Activated T-cell treated with anti-CD3 and anti-CD28 coated beads, Interleukin-2, amount 50 U/mL, for 48 hours (primary cell): Measurements from ENCODE around the gene LMOD3.
A peak's percentile ranks its signal among the peaks of the same experiment; 100 is the strongest.

ENCODE experiments used
- DNase-seq, 2 experiments: peaks; one replicate each; pipeline ENCODE4 v3.0.0-alpha.2; 2020

The LMOD3 gene

DNA sequence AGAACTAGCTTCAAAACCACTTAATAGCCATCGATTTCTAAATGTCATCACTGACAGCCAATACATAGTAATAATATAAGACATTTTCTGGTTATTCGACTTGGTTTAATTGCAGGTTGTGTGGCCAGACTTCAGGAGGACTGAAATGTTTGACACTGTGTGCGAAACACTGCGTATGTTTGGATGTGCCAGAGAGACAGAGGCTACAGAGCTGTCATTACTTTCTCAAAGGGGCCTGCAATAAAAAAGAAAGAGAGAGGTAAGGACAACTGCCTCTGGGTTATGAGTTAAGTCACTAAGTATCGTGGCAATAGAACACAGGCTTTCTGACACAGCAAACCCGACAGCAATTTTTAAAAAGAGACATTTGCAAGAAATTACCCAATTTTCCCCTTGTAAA lies 882 bp downstream of the LMOD3 start:
- DNase-seq = no peak

DNA sequence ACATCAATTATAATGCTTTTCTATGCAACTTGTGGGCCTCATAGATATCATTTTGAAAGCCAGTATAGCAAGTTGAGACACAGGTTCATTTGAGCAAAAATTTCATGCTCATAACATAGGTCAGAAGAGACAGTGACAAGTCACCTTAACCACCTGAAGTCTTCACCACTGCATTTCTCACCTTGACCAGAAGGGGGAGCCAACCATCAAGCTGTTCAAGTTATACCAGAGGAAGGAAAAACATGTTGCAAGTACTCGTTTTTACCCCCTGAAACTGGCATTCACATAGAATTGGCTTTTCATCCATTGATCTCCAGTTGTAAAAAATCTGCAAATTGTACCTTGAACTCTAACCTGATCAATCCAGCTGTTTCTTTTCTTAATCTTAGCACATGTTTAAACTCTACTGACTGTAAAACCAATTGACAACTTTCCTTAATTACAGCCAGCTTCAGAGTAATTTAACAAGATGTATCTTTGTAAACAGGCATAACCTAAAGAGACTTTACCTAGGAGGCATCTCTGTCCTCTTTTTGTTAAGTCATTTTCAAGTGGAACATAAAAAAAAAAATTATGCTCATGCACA lies 1.4 kb downstream of the LMOD3 start:
- DNase-seq = peak; percentile 86 to 88

DNA sequence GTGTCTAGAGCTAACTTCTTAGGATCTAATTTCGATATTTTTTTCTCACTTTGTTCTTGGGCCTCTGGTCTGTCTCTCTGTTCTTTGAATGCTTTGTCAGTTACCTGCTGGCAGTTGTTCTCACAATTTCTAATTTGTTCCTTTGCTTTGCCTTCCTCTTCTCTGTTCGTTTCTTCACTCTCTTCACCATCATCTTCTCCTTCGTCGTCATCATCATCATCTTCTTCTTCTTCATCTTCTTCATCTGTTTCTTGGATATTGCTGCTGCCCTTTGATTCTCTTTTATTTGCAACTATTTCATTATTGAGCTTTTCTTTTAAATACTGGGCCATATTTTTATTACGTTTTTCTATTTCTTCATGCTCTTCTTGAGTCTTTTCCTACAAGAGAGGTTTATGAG lies 2.7 kb downstream of the LMOD3 start:
- no peak for DNase-seq

DNA sequence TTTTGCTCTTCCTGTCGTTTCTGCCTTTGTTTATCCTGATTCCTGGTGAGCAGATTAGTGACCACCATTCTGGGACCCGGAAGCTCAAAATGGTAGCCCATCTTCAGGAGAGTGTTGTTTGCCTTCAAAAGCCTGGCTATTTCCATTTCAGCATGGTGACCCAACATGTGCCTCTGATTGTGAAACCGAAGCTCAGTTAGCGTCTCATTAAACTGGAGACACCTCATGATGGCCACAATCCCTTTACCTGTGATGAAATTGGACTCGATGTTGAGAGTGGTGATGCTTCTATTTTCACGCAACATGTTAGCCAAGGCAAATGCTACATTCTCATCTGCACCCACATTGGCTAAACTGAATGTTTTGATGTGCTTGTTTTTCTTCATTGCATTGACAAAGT lies 3.3 kb downstream of the LMOD3 start:
- DNase-seq = no peak

DNA sequence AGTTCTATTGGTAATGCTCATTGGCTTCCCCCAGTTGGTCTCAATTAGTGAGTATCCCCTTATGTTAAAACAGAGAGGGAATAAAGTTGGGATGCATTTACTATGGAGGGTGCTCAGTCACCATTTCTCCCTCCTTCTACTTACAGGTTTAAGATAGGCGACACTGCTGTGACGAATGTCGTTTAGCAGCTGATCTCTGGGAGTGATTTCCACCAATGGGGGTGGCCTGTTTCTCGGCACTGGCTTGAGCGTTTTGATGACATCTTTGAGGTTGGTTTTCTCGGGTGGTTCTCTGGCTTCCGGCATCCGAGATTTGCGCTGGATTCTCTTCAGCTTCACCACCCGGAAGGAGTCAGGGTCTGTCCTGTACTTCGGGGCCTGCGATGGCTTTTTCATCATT lies 3.8 kb downstream of the LMOD3 start:
- DNase-seq = no peak

DNA sequence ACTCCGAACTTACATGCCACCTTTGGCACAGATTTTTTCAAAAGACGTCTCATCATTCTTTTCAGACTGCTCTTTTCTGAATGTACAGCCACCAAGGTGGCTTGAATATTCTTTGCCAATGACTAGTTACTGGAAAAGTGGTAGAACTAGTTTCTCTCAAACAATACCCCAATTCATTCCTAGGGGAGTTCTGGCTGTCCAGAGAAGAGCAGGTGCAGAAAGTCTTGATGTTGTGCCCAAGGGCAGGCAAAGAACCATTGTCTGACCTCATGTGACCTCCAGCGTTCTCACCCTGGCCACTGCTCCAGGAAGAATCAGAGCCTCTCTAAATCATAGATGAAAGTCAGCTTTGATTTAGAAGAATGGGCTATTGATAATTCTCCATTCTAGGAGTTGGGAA lies 5.5 kb downstream of the LMOD3 start:
- DNase-seq = no peak

DNA sequence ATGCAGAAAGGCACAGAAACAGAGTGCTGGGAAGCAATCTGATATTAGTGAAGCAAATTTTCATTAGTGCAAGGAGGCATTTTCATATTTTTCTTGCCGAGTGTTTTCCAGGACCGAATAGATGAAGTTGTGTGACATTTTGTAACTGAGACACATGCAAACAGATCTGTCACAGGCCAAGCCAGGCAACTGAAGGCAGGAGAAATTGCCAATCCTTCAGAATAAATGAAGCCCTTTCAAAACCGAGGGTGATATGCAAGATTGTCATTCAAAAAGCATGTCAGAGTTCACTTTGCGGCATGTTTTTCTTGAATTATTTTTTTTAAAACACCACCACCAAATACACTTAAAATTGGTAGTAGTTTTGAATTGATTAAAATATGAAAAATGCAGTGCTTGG lies 6.2 kb downstream of the LMOD3 start:
- no peak for DNase-seq

DNA sequence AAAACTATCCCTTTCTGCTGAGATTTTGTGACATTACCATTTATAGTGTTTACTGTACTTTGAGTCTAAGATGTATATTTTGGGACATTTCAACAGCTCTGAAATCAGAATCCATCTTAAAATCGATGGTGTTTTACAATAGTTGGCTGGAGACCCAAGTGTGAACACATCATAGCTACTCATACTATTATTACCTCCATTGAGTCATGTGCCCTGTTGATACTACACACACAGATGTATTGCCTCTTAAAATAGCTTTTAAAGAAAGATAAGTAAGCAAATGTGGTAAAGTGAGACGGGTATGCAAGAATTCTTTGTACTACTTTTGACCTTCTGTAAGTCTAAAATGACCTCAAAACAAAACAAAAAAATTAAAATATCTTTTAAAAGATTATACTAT lies 6.7 kb downstream of the LMOD3 start:
- no peak for DNase-seq

DNA sequence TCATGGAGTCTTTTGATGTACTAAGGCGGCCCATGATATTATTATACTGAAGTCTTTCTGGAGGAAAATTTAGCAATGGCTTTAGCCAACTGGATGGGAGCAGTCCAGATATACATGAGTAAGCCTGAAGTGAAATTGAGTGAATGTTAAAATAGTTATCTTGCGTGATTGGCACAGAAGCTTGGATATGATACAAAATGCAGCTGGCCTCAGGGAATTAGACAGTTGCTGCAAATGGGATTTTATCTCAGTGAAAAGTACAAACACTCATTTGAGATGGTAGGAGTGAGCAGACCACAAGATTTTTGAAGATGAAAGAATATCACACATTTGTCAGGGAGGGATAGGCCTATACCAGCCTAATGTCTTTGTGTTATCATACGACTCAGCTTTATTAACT lies 8.9 kb downstream of the LMOD3 start:
- no peak for DNase-seq

DNA sequence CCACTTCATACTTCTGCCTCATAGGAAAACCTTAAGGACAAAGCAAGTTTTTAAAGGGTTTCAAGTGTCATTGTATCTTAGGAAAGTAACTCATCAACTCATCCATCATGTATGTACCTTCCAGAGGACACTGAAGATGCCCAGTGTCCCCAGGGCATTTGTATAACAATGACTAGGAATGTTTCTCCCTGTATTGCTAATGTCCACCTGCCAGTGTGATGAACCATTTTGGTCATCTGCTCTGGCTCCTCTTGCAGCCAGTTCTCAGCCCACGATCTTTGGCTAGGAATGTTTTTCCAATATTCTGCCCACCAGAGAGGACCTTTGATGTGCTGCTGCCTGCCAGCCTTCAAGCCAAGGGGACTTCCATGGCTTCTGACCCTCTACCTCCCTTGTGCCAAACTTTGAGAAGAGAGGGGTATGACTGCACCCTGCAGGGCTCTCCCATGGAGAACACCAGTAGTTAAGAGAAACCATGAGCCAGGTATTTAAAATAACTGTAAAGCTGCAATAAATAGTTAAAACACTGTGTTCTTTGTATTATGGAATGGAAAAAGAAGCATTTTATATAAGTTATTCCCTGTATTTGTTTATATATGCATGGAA lies 11.4 kb downstream of the LMOD3 start:
- DNase-seq = no peak

DNA sequence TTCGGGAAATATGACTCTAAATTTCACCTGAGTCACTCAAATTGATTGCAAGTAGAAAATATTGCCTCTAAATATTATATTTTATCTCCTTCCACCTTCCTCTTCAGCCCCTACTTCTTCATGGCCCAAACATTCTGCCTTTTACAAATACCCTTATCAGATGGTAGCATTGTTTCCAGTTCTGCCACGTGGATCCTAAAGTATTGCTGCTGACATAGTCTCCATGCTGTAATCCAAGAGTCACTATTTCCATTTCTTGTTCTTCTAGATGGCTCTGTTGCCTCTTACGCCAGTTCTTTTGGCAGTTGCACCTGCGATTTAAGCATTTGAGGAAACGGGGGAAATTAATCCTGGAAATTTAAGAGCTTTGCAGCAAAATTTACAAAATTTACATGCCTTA lies 13.6 kb downstream of the LMOD3 start:
- DNase-seq = no peak

DNA sequence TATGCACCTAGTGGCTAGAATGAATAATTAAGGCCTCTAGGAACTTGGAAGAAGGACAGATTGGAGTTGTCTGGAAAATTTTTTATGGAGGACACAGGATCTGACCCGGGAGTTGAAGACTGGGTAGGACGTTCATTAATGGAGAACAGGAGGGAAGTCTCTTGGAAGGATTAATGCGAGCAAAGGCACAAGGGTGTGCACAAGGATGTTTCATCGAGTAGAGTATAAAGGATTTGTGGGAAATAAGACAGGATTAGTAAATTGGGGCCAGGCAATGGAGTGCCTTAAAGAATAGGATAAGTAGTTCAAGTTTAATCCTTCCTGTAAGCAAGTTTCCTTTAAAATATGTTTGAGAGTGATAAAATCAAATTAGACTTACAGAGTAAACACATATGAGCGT lies 14.6 kb downstream of the LMOD3 start:
- no peak for DNase-seq

DNA sequence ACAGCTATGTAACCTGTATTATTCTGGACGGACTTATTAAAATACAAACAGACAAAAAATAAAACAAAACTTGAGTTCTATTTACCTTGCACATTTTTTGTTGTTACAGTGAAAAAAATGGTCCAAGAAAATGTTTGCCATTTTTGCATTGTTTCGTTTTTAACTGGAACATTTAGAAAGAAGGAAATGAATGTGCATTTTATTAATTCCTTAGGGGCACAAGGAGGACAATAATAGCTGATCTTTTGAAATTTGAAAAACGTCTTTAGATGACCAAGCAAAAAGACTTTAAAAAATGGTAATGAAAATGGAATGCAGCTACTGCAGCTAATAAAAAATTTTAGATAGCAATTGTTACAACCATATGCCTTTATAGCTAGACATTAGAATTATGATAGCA lies 17.1 kb downstream of the LMOD3 start:
- no peak for DNase-seq

DNA sequence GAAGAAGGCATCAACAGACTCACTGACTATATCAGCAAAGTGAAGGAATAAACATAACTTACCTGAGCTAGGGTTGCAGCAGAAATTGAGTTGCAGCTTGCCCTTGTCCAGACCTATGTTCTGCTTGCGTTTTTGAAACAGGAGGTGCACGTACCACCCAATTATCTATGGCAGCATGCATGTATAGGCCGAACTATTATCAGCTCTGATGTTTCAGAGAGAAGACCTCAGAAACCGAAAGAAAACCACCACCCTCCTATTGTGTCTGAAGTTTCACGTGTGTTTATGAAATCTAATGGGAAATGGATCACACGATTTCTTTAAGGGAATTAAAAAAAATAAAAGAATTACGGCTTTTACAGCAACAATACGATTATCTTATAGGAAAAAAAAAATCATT lies 17.8 kb downstream of the LMOD3 start:
- no peak for DNase-seq

DNA sequence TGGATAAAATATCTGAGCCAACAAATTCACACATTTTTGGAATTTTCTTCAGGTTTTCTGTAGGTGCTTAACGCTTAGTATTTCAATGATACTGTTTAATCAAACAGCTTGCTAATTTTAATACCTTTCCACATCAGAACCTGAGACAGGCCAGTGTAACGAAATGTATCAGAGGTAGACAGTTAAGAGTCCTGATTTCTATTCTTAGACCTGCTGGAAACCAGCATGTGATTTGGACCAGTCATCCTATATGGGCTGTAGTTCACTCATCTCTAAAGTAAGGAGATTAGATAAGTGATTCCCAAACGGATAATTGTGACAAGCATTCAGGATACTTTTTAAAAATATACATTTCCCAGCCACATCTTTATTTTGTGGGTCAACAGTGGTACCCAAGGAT lies 19.3 kb downstream of the LMOD3 start:
- DNase-seq = no peak

DNA sequence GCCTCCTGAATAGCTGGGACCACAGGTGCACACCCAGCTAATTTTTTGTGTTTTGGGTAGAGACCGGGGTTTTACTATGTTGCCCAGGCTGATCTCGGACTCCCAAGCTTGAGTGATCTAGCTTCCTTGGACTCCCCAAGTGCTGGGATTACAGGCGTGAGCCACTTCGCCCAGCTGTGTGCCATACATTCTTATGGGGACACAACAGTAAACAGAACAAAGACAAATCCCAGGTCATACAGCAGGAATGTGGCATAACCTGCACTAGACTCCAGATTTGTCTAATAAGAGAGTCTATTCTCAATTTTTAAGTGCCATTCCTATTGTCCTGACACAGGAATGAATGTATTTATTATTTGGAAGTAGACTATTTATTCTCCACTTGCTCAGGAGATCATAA lies 20.0 kb downstream of the LMOD3 start:
- DNase-seq = no peak

DNA sequence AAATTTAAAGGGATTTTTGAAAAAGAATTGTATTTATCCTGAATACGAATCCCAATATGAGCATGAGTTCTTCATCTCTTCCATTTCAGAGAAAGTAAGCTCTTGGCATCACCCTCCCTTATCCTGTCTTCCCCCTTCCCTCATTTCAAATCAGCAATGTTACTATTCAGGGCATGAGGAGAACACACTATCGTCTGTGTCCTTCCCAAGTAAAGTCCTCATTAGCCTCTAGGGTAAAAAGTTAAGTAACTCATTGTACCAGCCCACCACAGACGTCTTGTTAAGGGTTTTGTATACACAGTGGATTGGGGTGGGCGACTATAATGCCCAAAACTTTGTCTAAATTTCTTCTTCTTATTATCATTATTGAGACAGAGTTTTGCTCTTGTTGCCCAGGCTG lies 22.8 kb downstream of the LMOD3 start:
- no peak for DNase-seq

DNA sequence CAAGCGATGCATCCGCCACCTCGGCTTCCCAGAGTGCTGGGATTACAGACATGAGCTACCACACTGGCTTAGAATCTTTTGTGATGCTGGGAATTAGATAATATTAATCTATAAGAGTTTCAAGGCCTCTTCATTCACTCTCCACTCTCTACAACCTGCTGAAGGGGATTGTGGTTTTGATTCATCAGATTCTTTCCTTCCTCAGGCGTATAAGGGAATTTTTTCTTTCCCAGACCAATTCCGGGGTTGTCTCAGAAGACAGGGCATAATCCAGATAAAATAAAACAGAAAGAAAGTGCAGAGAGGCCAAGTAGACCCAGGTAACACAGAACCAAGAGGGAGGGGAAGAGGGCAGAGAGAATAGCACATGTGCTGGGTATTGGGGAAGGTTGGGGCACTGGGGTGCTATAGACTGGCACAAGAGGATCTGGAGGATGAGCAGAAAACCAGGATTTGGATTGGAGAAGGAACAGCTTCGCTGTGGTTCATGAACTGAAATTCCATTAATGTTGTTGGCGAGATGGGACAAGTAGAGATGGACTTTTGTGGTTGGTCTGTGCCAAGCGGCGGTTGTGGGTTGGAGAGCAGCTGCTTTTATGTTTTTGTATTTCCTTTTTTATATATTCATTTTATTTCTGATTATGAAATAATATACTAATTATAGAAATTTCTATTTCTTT lies 24.8 kb downstream of the LMOD3 start:
- DNase-seq = no peak

DNA sequence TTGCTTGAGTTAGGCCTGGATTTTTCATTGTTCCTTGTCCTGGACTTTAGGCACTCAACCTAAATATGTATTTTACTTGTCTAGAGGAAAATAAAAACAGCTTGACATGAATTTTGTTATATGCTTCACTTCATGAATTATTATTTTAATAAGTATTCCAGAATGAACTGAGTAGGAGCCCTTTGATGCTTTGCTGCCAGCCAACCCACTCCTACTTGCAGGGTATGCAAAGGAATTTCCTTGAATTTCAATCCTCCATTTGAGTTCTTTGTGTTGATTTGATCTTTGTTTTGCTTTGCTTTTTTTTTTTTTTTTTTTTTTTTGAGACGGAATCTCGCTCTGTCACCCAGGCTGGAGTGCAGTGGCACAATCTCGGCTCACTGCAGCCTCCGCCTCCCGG lies 26.1 kb downstream of the LMOD3 start:
- DNase-seq = no peak

DNA sequence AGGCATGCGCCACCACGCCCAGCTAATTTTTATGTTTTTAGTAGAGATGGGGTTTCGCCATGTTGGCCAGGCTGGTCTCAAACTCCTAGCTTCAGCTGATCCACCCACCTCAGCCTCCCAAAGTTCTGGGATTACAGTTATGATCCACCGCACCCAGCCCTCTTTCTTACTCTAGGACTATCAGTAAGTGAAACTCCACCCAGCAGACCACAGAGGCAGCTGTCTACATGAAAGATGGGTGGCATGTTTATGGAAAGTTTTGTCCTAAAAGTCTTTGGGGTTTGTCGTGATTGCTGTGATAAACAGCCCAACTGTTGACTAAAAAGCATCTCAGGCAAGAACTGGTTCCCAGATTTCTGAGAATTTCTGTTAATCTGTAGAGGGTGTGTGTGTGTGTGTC lies 26.8 kb downstream of the LMOD3 start:
- DNase-seq = peak in 1 of 2 experiments; percentile 40

DNA sequence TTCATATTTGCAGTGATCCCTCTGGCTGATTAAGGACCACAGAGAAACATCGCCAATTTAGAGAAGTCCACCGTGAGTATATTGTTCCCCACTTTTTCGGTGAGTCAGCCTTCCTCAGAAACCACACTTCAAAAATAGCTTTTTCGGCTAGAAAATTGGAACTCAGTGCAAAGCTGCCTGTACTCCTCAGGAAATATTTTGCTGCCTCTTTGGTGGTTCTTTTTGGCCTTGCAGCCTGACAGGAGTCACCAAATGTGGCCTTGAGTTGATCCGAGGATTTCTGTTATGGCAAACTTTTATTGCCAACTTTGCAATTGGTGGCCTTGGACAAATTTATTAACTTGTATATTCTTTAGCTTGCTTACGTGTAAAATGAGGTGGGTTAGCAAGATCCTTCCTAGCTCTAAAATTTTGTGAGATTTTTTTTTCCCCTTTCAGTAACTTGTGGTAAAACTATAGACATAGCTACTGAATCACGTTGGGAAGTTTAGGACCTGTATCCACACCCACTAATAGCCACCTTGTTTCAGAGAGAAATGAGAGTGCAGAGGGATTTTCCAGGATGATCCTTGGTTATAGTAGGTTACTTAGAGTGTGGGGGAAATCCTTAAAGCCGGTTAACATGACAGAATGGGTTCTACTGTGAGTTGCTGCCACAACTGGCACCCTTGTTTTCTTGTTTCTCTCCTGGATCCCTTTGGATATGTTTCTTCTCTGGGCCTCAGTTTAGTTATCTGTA lies 27.8 kb downstream of the LMOD3 start:
- DNase-seq = peak in 1 of 2 experiments; percentile 44

DNA sequence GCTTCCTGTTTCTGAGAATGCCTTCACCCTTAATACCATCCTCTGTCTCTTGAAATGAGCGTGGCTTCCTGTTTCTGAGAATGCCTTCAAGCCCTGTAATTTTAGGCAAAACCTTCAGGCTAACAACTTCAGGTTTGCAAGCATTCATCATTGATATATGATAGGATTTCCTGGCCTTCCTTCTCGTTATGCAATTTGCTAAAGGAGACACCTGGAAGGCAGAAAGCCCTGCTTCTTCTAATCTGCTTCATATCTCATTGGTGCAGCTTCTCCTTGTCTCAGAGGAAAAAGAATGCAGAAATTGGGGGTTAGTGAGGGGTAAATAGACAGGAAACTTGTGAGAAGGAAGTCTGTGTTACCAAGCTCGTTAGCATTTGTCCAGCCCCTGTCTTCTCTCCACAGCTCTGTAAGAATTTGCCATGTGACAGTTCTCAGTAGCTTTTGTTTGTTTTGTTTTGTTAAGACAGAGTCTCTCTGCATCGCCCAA lies 30.3 kb downstream of the LMOD3 start:
- DNase-seq = no peak

DNA sequence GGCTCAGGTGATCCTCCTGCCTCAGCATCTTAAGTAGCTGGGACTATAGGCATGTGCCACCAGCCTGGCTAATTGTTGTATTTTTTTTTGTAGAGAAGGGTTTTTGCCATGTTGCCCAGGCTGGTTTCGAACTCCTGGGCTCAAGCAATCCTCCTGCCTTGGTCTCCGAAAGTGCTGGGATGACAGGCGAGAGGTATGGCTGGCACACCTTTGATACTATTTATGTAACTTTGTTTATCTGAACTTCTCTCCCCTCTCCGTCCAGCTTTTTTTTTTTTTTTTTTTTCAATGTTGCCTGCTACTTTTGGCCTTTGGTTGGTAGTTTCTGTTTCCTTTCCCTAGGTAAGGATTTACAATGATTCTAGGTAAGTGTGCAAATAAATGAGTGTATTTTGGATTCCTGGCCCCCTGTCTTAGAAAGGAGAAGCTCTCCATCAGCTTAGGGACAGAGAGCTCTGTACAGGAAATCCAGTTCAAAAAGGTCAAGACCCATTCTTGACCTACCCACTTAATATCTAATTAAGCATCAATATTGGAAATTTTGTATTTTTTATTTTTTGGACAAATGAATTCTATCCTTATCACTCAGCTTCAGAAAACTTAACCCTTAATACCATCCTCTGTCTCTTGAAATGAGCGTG lies 30.9 kb downstream of the LMOD3 start:
- DNase-seq = no peak
